Measurements from ENCODE around the gene PTGES2. TPM values are rescaled to one million over a fixed set of nuclear protein-coding genes. Genes with fewer than 3 reads are reported as not detected.

The PTGES2 gene
- total and polyA plus RNA-seq, 2 of the 13 experiments (the other 11 are each of a cell fraction or from before 2014, with no cell fraction given): 63.7 to 79.8 TPM

DNA sequence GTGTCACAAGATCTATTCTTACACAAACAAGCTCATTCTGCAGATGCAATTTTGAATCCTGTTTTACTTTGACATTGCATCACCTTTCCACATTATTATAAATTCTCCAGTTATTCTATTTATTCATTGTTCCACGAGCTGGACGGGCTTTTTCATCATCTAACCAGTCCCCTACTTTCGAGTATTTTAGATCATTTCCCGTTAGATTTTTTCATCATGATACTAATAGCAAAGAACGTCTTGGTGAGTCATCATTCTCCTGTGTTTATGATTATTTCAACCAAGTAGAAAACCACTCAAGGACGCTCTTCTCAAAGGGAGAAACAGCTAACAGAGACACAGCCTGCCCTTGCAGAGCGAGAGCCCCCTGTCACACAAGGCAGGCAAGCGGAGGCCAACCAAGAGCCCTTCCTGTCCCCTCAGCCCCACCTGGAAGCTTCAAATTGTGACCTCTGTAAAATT is 47.6 kb upstream of the PTGES2 start (continued):
- TF ChIP-seq, protein P1, sequence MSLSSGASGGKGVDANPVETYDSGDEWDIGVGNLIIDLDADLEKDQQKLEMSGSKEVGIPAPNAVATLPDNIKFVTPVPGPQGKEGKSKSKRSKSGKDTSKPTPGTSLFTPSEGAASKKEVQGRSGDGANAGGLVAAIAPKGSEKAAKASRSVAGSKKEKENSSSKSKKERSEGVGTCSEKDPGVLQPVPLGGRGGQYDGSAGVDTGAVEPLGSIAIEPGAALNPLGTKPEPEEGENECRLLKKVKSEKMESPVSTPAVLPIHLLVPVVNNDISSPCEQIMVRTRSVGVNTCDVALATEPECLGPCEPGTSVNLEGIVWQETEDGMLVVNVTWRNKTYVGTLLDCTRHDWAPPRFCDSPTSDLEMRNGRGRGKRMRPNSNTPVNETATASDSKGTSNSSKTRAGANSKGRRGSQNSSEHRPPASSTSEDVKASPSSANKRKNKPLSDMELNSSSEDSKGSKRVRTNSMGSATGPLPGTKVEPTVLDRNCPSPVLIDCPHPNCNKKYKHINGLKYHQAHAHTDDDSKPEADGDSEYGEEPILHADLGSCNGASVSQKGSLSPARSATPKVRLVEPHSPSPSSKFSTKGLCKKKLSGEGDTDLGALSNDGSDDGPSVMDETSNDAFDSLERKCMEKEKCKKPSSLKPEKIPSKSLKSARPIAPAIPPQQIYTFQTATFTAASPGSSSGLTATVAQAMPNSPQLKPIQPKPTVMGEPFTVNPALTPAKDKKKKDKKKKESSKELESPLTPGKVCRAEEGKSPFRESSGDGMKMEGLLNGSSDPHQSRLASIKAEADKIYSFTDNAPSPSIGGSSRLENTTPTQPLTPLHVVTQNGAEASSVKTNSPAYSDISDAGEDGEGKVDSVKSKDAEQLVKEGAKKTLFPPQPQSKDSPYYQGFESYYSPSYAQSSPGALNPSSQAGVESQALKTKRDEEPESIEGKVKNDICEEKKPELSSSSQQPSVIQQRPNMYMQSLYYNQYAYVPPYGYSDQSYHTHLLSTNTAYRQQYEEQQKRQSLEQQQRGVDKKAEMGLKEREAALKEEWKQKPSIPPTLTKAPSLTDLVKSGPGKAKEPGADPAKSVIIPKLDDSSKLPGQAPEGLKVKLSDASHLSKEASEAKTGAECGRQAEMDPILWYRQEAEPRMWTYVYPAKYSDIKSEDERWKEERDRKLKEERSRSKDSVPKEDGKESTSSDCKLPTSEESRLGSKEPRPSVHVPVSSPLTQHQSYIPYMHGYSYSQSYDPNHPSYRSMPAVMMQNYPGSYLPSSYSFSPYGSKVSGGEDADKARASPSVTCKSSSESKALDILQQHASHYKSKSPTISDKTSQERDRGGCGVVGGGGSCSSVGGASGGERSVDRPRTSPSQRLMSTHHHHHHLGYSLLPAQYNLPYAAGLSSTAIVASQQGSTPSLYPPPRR (CRISPR knock-in tag; IDR thresholded peaks at IDR 0.05; ENCODE audit: borderline replicate concordance): no peak
- TF ChIP-seq ZNF569 (CRISPR knock-in tag; IDR thresholded peaks at IDR 0.05; ENCODE audit: borderline replicate concordance): no peak
- TF ChIP-seq, protein P2, sequence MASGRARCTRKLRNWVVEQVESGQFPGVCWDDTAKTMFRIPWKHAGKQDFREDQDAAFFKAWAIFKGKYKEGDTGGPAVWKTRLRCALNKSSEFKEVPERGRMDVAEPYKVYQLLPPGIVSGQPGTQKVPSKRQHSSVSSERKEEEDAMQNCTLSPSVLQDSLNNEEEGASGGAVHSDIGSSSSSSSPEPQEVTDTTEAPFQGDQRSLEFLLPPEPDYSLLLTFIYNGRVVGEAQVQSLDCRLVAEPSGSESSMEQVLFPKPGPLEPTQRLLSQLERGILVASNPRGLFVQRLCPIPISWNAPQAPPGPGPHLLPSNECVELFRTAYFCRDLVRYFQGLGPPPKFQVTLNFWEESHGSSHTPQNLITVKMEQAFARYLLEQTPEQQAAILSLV (CRISPR knock-in tag; IDR thresholded peaks at IDR 0.05; ENCODE audit: borderline replicate concordance): no peak
- TF ChIP-seq AGO2 (optimal IDR thresholded peaks at IDR 0.05; ENCODE audit: low read depth, low read length): no peak
- TF ChIP-seq, protein P3, sequence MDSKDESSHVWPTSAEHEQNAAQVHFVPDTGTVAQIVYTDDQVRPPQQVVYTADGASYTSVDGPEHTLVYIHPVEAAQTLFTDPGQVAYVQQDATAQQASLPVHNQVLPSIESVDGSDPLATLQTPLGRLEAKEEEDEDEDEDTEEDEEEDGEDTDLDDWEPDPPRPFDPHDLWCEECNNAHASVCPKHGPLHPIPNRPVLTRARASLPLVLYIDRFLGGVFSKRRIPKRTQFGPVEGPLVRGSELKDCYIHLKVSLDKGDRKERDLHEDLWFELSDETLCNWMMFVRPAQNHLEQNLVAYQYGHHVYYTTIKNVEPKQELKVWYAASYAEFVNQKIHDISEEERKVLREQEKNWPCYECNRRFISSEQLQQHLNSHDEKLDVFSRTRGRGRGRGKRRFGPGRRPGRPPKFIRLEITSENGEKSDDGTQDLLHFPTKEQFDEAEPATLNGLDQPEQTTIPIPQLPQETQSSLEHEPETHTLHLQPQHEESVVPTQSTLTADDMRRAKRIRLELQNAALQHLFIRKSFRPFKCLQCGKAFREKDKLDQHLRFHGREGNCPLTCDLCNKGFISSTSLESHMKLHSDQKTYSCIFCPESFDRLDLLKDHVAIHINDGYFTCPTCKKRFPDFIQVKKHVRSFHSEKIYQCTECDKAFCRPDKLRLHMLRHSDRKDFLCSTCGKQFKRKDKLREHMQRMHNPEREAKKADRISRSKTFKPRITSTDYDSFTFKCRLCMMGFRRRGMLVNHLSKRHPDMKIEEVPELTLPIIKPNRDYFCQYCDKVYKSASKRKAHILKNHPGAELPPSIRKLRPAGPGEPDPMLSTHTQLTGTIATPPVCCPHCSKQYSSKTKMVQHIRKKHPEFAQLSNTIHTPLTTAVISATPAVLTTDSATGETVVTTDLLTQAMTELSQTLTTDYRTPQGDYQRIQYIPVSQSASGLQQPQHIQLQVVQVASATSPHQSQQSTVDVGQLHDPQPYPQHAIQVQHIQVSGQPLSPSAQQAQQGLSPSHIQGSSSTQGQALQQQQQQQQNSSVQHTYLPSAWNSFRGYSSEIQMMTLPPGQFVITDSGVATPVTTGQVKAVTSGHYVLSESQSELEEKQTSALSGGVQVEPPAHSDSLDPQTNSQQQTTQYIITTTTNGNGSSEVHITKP (CRISPR knock-in tag; IDR thresholded peaks at IDR 0.05; ENCODE audit: low read depth): no peak
- TF ChIP-seq SP2 (CRISPR knock-in tag; IDR thresholded peaks at IDR 0.05): no peak
- TF ChIP-seq HOXA5 (CRISPR knock-in tag; IDR thresholded peaks at IDR 0.05): no peak
